ENCODE results near the gene BIRC2.
"Not testable (repeated sequence)": the region's sequence is repeated elsewhere in the genome, so short reads cannot be mapped to it uniquely, and the experiment has no call there.

The BIRC2 gene

DNA sequence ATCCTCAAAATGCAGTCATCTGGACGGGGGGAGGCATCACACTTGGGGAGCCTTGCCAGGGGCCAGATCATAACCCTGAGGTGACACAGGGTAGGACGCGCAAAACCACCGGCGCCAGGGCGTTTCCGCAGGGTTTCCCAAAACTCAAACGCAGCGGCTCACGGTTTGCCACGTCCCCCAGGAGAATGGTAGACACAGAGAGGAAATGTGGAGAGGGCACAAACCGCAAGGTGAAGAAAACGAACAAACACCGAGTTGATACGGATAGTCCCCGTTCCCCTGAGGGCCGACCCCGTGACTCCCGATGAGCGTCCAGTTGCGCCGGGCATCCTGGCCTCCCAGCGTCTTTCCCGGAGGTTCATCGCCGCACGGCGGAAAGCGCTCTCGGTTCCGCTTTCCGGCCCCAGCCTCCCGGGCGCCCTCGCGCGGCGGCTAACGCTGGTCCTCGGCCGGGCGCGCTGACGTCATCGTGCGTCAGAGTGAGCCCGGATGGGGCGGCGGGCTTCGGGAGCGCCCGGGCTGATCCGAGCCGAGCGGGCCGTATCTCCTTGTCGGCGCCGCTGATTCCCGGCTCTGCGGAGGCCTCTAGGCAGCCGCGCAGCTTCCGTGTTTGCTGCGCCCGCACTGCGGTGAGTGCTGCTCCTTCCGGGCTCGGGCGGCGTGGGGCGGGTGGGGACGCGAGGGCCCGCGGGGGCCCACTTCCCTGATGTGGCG, at the start of gene BIRC2:
Gene BIRC2 (plus strand): TSS at position 467 of the 714 bp plus-strand sequence. CDS start 2,641 bp downstream, outside the sequence.
- peak; percentile 98 to 100 (median 100) for DNase-seq

DNA sequence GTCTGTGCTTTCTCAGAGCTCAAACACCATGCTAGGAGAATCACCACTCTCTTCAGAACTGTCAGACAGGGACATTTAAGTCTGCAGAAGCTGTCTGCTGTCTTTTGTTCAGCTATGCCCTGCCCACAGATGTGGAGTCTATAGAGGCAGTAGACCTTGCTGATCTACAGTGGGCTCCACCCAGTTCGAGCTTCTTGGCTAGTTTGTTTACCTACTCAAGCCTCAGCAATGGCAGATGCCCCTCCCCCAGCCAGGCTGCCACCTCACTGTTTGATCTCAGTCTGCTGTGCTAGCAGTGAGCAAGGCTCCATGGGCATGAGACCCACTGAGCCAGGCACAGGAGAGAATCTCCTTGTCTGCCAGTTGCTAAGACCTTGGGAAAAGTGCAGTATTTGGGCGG, 46.2 kb upstream of the BIRC2 start:
- not testable (repeated sequence) for DNase-seq

DNA sequence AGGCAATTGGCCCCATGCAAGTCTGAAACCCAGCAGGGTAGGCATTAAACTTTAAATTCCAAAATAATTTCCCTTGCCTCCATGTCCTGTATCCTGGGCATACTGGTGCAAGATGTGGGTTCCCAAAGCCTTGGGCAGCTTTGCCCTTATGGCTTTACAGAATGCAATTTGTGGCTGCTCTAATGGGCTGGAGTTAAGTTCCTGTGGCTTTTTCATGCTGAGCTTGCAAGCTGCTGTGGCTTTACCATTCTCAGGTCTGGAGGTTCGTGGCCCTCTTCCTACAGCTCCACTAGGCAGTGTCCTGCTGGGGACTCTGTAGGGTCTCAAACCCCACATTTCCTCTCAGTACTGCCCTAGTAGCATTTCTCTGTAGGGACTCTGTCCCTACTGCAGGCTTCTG, 44.8 kb upstream of the BIRC2 start:
- peak in 1 of 3 donors; percentile 15 for DNase-seq

DNA sequence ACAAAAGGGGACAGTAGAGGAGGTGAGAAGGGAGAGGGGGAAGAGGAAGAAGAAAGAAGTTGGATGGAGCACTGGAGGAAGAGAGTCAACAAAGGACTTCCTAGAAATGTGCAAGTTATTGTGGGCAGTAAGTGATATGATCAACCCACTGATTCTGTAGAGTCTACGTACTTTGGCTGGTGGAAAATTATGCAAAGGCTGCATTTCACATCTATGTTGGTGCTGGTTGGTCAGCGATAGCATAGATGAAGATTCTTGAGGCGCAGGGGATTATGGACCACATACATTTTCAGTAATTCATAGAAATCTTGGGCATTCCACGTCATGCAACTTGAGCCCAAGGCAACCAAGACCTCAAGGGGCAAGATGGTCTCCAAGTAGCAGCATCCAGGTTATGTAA, 42.3 kb upstream of the BIRC2 start:
- DNase-seq: peak in 1 of 3 donors; percentile 16

DNA sequence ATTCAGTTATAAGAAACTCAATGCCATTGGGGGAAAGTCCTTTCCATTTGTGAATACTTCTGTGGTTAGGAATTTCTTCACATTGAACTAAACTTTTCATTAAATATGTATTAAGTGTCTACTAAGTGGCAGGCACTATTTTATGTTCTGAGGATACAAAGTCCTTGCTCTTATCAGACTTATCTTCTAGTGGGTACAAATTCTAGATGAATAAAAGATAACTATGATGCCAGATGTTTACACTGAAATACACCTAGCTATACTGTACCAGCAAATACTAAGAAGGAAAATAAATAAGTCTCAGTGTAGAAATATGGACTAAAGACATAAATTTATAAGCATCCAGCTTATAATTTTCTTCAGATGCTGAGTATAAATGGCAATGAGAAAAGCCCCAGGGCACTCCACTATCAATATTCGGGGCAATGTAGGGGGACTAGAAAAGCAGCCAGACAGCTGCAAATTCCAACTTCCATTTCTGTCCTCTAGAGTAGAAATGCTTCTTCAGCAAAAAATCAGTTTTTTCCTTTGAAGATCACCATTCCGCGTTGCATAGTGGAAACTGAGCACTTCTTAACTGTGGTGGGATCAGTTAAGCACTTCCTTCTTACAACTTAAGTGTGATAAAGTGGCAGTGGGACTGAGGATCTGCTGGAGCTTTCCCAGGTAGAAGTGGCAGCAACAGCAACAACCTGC, 41.5 kb upstream of the BIRC2 start:
- peak in 1 of 3 donors; percentile 13 for DNase-seq

DNA sequence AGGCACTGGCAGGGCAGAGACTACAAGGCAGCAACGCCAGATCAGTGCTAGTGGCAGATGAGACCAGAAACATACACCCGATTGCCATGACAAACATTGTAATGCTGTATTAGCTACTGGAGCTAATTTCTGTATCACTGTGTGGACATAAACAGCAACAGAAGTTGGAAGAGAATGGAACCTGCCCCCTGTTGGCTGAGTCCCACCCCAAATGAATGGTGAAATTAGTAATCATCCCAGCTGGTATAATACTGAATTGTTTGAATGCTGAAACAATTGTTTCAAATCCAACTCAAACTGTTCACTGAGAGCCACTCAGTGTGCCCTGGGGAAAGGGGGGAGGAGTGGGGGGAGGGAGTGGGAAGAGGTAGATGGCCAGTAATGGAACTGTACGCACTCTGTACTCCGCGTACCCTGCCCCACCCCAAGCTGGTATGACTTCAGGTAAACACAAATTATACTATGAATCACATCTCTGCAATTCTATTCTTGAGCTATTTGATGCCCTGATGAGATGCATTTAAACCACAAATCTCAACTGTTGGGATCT, 40.9 kb upstream of the BIRC2 start:
- peak in 1 of 3 donors; percentile 5 for DNase-seq

DNA sequence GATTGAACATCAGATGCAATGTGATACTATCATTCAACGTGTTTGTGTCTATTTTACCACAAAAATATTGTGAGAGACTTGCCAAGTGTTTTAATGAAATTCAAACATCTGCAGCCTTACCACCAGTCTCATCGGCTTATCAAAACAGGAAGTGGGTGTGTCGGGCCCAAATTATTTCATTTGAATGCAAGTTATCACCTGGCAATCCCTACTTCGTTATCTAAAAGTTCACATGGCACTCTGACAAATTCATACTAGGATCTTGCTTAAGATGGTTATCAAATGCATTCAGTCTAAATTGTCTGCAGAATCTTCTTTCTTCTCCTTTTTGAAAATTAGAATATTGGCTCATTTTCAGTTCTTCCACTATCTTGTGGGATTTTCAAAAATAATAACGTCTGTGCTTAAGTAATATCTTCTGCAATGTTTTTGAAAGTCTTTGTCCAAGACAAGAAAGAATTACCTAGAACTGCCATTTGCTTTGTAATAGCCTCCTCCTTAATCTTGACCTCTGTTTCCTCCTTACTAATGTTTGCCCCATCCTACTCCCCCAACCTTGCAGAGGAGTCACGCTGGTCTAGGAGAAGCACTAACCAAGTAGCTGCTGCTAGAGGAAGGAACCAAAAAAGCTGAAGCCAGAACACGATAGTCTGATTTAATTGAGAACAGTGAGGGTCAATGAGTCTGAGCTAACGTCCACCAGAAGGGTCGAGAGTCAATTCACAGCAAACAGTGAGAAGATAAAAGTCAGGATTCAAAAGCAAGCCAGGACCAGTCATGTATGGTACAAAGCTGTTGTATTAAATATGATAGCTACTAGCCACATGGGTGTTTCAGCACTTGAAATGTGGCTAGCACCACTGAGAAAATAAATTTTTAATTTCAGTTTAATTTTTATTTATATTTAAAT, 39.9 kb upstream of the BIRC2 start:
- DNase-seq: peak; percentile 57 to 68 (median 63)

DNA sequence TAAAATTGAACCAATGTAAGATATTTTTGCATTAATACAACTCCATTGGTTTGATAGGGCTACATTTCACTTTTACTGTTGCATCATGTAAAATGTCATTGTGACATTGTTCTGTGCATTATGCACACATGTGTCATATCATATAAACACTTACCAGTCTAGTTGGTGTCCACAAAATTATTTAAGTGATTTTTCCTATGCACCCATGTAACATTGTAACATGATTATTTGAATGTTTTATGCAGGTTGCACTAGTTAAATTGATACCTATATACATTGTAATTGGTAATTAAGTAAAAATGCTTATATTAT, 39.3 kb upstream of the BIRC2 start:
- DNase-seq: peak in 2 of 3 donors; percentile 46 to 48

DNA sequence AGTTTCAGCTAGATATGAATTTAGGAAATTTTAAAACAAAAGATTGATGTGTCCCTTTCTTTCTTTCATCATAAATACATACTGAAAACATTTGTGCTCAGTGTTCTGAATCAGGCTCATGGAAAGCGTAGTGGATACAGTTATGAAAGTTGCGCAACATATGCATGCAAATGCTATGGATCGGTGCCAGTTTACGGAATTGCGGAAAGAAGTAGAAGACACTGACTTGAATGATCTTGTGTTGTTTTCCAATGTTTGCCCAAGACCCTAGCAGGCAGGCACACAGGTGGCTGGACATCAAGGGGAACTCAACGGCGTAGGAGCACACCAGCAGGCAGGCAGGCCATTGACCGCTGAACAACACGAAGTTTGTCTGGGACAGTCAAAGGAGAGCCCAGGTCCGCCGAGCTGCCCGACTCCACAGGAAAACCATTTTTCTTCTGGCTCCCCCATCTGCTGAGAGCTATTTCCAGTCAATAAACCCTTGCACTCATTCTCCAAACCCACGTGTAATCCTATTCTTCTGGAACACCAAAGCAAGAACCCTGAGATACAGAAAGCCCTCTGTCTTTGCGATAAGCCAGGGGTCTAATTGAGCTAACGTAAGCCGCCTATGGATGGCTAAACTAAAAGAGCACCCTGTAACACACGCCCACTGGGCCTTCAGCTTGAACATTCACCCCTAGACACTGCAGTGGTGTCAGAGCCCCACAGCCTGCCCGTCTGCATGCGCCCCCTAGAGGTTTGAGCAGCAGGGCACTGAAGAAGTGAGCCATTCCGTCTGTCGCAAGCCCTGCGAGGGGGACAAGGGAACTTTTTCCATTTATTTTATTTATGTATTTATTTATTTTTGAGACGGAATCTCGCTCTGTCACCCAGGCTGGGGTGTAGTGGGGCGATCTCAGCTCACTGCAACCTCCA, 37.1 kb upstream of the BIRC2 start:
- peak in 1 of 3 donors; percentile 31 for DNase-seq

DNA sequence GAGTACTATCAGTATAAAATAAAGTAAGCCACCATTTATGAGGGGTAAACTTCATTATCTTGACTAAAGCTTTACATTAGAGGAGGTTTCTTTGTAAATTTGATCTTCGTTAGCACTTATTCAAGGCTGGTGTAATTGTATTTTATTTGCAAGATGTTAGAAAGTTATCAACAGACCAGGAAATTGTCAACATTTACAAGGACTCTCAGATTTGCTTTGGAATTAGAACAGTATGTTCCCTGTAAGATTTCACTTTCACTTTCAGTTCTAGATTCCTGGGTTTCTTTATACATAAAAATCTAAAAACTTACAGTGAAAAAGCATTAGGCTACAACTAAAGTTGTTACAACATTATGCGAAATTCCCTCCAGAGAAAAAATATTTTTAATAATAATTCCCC, 34.3 kb upstream of the BIRC2 start:
- peak; percentile 39 to 69 (median 59) for DNase-seq

DNA sequence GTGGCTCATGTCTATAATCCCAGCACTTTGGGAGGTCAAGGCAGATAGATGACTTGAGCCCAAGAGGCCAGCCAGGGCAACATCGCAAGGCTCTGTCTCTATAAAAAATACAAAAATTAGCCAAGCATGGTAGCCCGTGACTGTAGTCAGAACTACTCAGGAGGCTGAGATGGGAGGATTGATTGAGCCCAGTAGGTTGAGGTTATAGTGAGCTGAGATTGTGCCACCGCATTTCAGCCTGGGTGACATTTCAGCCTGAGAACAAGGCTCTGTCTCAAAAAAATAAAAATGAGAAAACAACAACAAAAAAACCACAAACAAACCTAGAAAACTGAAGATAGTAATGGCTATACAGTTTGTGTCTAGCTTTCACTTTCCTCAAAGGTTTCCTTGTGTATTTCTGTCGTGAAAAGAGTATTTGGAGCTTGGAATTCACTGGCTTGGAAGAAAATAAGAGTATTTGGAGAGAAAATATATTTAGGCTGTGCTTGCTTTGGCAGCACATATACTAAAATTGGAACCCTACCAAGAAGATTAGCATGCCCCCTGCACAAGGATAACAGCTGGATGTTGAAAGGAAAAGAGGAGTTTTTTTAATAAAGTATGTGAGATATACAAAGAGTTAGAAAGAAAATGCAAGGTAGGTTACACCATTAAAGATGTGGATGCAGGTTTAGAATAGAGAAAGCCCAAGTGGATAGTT, 33.6 kb upstream of the BIRC2 start:
- peak in 1 of 3 donors; percentile 18 for DNase-seq

DNA sequence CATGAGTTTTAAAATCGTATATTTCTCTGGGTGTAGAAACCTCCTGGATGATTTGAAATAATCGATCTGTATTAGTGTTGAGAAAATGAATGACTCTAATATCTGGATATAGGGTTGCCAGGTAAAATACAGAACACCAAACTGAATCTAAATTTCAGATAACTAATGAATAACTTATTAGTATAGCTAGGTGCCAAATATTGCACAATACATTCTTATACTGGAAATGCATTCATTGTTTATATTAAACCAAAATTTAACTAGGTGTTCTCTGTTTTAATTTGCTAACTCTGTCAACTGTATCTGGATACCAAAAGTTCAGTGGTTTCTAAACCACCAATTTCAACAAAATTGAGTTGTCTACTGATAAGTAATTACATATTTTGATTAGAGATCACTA, 32.2 kb upstream of the BIRC2 start:
- peak in 1 of 3 donors; percentile 6 for DNase-seq

DNA sequence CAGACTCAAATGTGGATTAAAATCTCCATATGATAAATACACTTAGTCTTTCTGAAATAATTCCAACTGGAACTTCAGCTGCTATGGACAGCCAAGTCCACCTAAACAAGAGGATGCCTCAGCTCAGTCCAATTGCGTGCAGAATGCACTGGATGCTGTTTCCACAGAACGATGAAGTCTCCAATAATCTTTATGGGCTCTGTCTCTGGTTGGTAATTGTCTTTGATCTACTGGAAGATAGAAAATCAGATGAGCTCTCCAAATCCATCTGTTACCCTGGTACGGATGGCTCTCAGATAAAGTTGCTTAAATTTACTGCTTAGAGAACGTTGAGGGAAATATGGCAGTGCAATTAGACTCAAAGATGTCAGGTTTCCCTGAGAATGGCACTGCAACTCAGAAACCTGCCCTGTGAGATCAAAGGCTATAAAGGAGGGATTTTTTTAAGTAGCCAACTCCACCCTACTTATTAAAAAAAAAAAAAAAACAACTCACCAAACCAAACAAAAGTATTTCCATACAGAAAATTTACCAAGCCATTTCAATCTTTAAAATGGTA, 30.6 kb upstream of the BIRC2 start:
- peak in 1 of 3 donors; percentile 20 for DNase-seq

DNA sequence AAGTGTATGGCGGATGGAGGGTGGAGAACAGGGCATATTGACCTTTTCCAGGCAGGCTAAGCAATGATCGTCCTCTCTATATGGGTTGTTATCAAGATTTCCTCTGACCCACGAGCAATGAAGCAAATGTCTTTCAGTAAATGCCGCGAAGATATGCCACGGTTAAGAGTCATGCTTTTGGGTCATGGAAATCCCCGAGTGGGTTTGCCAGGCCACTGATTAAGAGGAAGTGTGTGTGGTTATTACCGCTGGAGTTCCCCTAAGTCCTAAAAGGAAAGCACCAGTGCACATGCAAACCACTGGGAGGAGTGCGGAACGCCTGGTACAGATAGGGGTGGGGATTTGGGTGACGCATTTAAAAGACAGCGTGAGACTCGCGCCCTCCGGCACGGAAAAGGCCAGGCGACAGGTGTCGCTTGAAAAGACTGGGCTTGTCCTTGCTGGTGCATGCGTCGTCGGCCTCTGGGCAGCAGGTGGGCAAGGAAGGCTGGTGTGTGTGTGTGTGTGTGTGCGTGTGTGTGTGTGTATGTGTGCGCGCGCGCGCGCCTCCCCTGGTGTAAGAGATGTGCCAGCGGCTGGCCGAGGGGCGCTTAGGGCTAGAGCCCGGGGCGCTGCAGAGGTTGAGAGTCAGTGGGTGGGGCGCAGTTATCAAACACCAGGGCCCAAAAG, 29.8 kb upstream of the BIRC2 start, which contains the start of gene BIRC3:
Gene BIRC3 (plus strand): TSS at position 386 of the 669 bp plus-strand sequence. CDS start 7,026 bp downstream, outside the sequence.
- DNase-seq: peak; percentile 95 to 99 (median 98)

DNA sequence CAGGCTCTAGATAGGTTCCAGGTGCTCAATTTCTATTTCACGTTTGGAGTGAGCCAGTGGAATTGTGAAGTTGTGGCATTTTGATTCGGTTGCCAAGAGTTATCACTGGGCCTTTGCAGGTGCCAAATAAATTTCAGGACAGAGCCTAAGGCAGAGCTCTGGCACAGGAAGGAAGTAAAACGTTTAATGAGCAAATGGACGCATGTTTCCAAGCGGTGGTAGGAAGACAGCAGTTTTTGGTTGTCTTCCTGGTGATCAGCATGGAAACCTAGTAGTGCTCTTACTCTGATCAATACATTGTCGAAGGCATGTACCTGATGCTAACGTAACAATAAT, 29.3 kb upstream of the BIRC2 start:
- peak in 2 of 3 donors; percentile 33 to 35 for DNase-seq

DNA sequence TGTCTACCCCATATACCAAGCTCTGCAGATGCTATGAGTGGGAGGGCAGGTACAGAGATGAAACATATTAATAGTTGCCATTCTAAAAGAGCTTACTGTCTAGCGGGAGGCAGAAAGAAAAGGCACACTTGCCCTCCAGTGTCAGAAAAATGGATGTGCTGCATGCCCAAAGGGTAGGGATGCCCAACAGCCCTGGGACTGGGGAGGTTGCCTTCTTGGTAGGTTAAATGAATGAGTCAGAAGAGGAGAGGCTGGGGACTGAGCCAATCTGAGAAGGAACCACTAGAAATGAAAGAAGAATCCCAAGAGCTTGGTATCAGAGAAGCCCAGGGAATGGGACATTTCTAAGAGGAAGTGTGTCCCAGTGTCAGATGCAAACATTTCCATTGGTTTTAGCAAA, 28.5 kb upstream of the BIRC2 start:
- DNase-seq: peak; percentile 81 to 87 (median 82)

DNA sequence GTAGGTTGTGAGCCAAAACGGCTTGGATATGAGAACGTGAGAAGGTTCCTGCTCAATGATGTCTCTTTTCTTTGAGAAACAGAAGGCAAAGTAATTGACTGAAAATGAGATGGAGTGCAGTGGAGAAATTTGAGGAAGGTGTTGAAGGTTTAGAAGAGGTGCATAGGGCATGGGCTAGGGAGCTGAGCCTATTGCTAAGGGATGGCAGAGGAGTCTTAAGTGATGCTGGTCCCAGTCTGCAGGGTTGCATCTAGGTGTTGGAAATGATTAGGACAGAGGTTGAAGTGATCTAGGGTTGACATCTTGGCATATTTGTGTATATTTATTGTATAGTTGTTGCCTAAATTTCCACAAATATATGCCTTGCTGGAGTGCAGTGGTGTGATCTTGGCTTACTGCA, 27.5 kb upstream of the BIRC2 start:
- peak in 1 of 3 donors; percentile 18 for DNase-seq

DNA sequence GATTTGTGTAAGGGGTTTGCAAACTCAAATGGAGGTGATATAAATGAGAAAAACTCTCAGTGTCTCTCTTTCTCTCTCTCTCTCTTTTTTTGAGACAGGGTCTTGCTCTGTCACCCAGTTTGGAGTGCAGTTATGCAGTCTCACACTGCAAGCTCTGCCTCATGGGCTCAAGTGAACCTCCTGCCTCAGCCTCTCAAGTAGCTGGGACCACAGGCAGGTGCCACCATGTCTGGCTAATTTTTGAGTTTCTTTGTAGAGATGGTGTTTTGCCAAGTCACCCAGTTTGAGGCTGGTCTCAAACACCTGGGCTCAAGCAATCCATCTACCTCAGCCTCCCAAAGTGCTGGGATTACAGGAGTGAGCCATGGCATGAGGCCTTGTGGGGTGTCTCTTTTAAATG, 26.8 kb upstream of the BIRC2 start:
- no peak for DNase-seq

DNA sequence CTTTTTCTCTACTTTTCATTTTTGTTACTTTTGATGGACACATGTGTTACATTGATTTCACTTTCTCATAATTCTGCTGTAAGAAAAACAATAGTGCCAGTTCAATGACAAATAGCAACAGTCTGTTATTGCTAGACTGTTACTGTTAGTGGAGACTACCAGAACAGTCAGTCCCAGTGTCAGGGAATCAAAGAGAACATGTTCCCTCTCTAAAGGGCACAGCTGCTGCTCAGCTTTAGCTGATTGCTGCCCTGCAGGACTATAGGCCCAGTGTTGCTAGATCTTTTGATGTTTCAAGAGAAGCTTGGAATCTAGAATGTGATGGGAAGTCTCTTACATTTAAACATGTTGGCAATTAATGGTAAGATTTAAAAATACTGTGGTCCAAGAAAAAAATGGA, 26.3 kb upstream of the BIRC2 start:
- DNase-seq: no peak

DNA sequence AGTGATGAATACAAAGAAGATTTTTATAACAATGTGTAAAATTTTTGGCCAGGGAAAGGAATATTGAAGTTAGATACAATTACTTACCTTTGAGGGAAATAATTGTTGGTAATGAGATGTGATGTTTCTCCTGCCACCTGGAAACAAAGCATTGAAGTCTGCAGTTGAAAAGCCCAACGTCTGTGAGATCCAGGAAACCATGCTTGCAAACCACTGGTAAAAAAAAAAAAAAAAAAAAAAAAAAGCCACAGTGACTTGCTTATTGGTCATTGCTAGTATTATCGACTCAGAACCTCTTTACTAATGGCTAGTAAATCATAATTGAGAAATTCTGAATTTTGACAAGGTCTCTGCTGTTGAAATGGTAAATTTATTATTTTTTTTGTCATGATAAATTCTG, 24.5 kb upstream of the BIRC2 start:
- DNase-seq: no peak
